NCI-H345 treated with DMSO at 0.1 percent for 48 hours (cell line): Measurements from ENCODE around the gene CAMSAP2.
A peak's percentile ranks its signal among the peaks of the same experiment; 100 is the strongest.
"Not testable (repeated sequence)": the region's sequence is repeated elsewhere in the genome, so short reads cannot be mapped to it uniquely, and the experiment has no call there.

ENCODE experiments used
- DNase-seq: peaks from one replicate; lab custom pipeline; 2025; ENCODE audit not compliant: unreplicated experiment; lab: John Stamatoyannopoulos, UW

CAMSAP2 gene

GRCh38 chr1:200780545-200781369 lies 42.1 kb downstream of the CAMSAP2 start:
- DNase-seq, result no peak

DNA sequence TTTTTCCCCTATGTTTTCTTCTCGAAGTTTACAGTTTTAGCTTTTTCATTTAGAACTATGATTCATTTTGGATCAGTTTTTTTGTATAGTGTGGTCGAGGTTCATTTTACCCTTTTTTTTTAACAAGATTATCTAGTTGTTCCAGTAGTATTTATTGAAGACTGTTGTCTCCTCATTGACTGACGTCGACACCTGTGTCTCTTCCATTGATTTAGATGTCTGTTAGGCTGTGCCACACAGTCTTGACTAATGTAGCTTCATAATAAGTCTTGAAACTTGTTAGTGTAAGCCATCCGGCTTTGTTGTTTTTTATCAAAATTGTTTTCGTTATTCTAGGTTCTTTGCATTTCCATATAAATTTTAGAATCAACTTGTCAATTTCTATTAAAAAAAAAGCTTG lies 45.2 kb downstream of the CAMSAP2 start:
- DNase-seq, result no peak

GRCh38 chr1:200784576-200784975 lies 45.9 kb downstream of the CAMSAP2 start:
- no peak for DNase-seq

DNA sequence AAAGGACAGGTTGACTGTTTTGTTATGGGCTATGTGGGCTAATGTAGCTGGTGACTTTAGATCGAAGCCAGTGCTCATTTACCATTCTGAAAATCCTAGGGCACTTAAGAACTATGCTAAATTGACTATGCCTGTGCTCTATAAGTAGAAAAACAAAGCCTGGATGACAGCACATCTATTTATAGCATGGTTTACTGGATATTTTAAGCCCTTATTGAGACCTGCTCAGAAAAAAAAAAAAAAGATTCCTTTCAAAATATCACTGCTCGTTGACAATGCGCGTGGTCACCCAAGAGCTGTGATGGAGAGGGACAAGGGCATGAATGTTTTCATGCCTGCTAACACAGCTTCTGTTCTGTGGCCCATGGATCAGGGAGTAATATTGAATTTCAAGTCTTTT lies 48.1 kb downstream of the CAMSAP2 start:
- no peak for DNase-seq

GRCh38 chr1:200787896-200788387 lies 49.2 kb downstream of the CAMSAP2 start:
- no peak for DNase-seq

DNA sequence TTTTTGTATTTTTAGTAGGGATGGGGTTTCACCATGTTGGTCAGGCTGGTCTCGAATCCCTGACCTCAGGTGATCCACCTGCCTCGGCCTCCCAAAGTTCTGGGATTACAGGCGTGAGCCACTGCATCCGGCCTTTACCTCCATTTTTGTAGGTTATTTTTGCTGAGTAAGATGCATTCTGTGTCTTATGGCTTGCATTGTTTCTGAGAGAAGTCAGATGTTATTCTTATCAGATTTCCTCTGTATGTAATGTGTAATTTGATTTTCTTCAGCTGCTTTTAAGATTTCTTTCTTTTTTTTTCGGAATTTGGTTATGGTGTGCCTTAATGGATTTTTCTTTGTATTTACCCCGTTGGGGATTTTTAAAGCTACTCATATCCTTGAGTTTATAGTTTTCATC lies 52.3 kb downstream of the CAMSAP2 start:
- DNase-seq, result not testable (repeated sequence)

DNA sequence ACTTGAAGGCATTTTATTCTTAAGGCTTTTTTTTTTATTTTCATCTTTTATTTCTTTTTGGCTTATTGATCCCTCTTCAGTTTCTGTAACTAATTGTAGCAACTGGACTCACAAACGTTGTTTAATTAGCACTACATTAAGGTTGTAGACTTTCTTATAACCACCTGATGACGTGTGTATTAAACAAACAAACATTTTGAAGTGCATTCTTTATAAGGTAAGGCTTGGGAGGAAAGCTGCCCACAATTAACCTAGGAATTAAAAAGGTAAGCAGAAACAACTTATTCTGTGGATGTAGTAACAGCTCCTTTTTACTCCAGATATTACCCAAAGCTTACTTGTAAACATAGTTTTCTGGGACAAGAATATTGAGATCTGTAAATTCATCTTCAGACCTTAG lies 55.0 kb downstream of the CAMSAP2 start:
- DNase-seq, result no peak

DNA sequence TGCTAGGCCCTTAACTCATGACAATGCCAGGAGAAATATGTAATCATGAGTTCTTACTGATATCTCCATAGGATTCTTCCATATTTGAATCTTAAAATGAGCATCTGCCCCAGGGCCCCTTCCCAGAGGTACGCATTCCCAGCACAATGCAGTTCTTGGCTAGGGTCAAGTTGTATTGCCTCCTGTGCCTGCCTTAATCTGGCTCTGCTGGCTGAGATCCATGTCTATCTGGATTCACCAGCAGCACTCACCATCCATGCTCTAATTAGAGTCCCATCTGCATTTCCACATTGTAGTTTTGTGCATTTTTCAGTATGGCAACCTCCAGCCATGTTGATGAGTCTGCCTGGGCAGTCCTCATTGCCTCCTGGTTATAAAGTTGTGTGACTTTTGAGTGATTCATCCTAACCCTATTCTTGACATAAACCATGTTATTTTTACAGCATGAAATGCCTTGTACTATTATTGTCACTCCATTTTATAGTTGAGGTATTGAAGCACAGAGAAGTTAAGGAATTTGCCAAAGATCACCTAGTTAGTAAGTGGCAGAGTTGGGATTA lies 55.9 kb downstream of the CAMSAP2 start:
- no peak for DNase-seq

DNA sequence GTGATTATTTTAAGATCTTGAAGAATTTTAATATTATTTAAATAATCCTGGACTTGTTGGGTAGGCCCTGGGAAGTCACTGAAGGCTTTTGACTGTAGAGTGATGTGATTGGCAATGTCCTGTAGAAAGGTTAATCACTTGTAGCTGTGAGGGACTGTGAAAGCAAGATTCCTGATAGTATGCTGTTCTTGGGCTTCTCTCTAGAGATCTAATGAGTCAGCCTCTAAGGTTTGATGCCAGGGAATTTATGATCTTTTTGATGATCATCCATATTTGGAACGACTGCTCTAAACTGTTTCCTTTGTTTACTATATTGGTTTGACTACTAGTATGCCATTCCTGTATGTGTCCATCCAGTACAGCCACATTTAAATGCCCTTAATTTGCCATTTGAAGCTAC lies 56.5 kb downstream of the CAMSAP2 start:
- no peak for DNase-seq

GRCh38 chr1:200802042-200802441 lies 63.3 kb downstream of the CAMSAP2 start:
- no peak for DNase-seq

DNA sequence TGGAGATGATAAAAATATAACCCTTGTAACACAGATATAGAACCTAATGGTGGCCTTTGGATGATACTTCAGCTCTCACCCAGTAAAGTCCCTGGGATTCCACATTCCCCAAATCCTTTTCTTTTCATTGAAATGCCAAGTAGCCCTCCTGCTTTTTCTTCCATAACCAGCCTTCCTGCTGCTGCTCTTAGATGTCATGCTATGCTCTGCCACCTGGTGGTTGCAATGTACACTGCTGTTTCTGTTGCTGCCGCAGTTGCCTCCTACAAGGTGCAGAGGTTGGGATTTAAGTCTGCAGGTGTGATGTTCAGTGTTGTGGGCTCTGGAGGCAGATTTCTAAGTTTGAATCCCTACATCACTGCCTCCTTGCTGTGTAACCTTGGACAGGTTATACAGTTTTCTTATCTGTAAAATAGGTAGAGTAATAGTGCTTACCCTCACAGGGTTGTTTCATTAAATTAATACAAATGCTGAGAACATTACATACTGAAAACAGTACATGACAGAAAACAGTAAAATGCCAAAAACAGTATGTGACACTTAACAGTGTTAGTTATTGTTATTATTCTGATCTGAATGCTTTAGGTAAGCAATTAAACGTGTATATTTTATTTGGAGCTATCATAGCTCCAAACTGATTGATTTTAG lies 64.3 kb downstream of the CAMSAP2 start:
- peak; percentile 76 for DNase-seq

- no peak for DNase-seq
These were observed 67.0 kb downstream of the CAMSAP2 start for GRCh38 chr1:200805719-200806118.

- no peak for DNase-seq
These were observed 70.2 kb downstream of the CAMSAP2 start for GRCh38 chr1:200808846-200809245.

DNA sequence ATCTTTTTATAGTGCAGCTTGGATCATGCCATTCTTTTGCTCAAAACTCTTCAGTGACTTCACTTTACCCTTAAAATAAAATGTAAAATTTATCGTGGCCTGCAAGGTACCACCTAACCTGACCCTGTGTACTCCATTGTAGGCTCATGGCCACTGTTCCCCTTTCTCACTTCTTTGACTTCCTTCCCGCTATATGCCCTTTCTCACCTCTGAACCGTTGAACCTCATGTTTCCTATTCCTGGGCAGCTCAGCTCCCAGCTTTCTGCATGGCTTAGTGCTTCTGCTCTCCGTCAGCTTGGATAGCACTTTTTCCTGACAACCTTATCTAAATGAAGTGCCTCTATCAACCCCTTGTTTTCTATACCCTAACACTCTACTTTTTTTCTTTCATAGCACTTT lies 73.0 kb downstream of the CAMSAP2 start:
- DNase-seq, result no peak

GRCh38 chr1:200816624-200817224 lies 78.0 kb downstream of the CAMSAP2 start:
- not testable (repeated sequence) for DNase-seq

DNA sequence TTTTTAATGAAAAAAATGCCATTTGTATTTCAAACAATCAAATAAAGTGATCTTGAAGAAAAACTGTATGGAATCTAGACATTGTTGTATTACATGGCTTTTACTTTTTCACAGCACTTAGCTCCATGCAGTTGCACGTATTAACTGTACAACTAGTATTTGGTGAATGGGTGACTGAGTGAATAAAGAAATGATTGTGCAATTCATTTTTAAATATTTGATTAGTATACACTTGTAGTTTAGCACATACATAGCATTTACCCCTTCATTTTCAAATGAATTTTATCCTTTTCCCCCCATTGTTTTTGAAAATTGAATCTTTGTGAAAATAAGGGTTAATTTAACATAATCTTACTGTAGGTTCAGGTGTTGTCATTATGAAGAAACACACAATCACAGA lies 79.6 kb downstream of the CAMSAP2 start:
- DNase-seq, result no peak

DNA sequence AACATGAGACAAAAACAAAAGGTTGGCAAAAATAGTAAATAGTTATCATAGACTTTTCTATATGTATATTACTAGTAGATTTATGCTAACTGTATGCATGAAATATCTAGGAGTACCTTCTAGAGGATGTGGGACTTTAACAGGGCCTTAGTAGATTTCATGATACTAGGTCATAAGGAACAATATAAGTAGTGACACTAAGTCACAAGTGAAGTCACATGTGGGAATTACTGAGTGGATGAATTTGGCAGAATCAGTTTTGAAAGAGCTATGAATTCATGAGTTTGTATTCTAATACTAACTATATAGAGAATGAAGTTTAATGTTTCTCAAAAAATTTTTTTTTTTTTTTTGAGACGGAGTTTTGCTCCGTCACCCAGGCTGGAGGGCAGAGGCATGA lies 81.0 kb downstream of the CAMSAP2 start:
- no peak for DNase-seq

GRCh38 chr1:200831091-200831490 lies 92.4 kb downstream of the CAMSAP2 start:
- DNase-seq, result no peak

DNA sequence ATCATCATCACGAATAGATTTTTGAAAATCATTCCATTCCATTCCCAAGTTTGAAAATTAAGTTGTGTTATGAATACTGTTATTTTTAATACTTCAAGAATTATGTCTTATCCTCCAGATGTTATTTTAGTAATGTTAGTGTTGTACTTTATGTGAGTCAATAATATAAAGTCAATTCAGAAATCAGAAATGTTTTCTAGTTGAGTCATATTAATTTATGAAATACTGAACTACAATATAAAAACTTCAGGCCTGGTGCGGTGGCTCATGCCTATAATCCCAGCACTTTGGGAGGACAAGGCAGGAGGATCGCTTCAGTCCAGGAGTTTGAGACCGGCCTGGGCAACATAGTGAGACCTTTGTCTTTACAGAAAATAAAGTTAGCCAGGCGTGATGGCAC lies 95.7 kb downstream of the CAMSAP2 start:
- DNase-seq, result no peak

GRCh38 chr1:200836213-200836612 lies 97.5 kb downstream of the CAMSAP2 start:
- DNase-seq, result no peak

DNA sequence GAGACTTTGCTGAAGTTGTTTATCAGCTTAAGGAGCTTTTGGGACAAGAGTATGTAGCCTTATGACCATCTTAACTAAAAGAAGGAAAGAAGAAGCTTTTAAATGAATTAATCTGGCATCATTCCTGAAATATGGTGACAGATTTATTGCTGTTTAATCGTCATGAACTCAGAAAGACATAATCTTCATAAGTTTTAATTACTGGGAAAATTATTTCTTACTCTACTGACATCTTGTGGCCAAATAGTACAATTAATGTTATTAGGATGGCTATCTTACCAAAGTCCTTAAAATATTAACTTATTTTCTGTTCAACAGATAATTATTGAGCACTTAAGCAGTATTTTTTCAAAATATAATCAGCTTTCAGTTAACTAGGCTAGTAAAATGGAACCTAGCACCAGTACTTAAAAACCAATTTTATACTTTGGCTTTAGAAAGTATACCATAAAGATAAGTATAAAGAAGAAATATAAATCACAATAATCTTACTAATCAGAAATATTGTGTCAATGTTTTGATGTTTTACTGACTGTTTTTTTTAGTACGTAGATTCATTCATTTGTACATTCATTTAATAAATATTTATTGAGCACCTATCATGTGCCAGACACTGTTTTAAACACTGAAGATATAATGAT lies 99.4 kb downstream of the CAMSAP2 start:
- no peak for DNase-seq
